Activated CD8-positive, alpha-beta memory T cell treated with anti-CD3 and anti-CD28 coated beads for 48 hours (primary cell): Measurements from ENCODE around the gene P3H4.
"Not testable (repeated sequence)": the region's sequence is repeated elsewhere in the genome, so short reads cannot be mapped to it uniquely, and the experiment has no call there.

Experiments used
- DNase-seq, 3 experiments: peaks; one replicate each; pipeline ENCODE4 v3.0.0-alpha.2; 2020; ENCODE audit warnings: low read depth in 2 of 3, low spot score in 2 of 3

Gene P3H4

GRCh38 chr17:41811549-41812380 lies at the start of gene P3H4:
Gene P3H4, minus strand, starts transcription at chr17:41811949. Its CDS starts 34 bp downstream, at chr17:41811915.
- peak; percentile 41 to 51 (median 45) for DNase-seq

- DNase-seq, result no peak
Measured at GRCh38 chr17:41860254-41860931, 48.6 kb upstream of the P3H4 start.

- not testable (repeated sequence) for DNase-seq
Measured at GRCh38 chr17:41851382-41851781, 39.6 kb upstream of the P3H4 start.

GRCh38 chr17:41849251-41849990 lies 37.7 kb upstream of the P3H4 start:
- DNase-seq, result no peak

GRCh38 chr17:41848788-41849187 lies 37.0 kb upstream of the P3H4 start:
- DNase-seq, result no peak

- DNase-seq, result no peak
Measured at GRCh38 chr17:41844971-41845370, 33.2 kb upstream of the P3H4 start.

GRCh38 chr17:41840781-41841180 lies 29.0 kb upstream of the P3H4 start:
- DNase-seq, result not testable (repeated sequence)

- not testable (repeated sequence) for DNase-seq
Measured at GRCh38 chr17:41839448-41839847, 27.7 kb upstream of the P3H4 start.

GRCh38 chr17:41837761-41838538 lies 26.2 kb upstream of the P3H4 start, which contains the start of gene KLHL10:
Gene KLHL10, plus strand, starts transcription at chr17:41837825. Its CDS starts 108 bp downstream, at chr17:41837933.
- DNase-seq, result no peak

- no peak for DNase-seq
Measured at GRCh38 chr17:41836550-41837196, 24.9 kb upstream of the P3H4 start.

- peak; percentile 29 to 43 (median 38) for DNase-seq
Measured at GRCh38 chr17:41835800-41836549, 24.2 kb upstream of the P3H4 start, which contains the start of gene NT5C3B. Gene NT5C3B, minus strand, starts transcription at chr17:41836232. Its CDS starts 39 bp downstream, at chr17:41836193.

GRCh38 chr17:41835214-41835799 lies 23.6 kb upstream of the P3H4 start:
- no peak for DNase-seq

- not testable (repeated sequence) for DNase-seq
Measured at GRCh38 chr17:41829961-41830360, 18.2 kb upstream of the P3H4 start.

GRCh38 chr17:41825175-41825845 lies 13.6 kb upstream of the P3H4 start:
- no peak for DNase-seq

GRCh38 chr17:41824086-41824485 lies 12.3 kb upstream of the P3H4 start:
- DNase-seq, result no peak

GRCh38 chr17:41823580-41823979 lies 11.8 kb upstream of the P3H4 start:
- no peak for DNase-seq

- no peak for DNase-seq
Measured at GRCh38 chr17:41823141-41823524, 11.4 kb upstream of the P3H4 start.
